Umbilical cord (tissue), 2 donors: Measurements from ENCODE around the gene MFSD1. TPM values are rescaled to one million over a fixed set of nuclear protein-coding genes. Genes with fewer than 3 reads are reported as not detected.
"Not testable (repeated sequence)": the region's sequence is repeated elsewhere in the genome, so short reads cannot be mapped to it uniquely, and the experiment has no call there.

ENCODE experiments used
- DNase-seq: peaks from one replicate; pipeline ENCODE4 v3.0.0-alpha.2; 2015; ENCODE audit warnings: low spot score
- total RNA-seq: library from RNA; depleted of rRNA; stranded (reverse); fragments of >200 nt; gene quantifications from one replicate; pipeline ENCODE4 v1.2.3, GENCODE V29; 2014; ENCODE audit warnings: low replicate concordance; ENCODE audit not compliant: insufficient read depth

The MFSD1 gene
- total RNA-seq, 1 donor from 2014 or later, result 55.6 TPM

DNA sequence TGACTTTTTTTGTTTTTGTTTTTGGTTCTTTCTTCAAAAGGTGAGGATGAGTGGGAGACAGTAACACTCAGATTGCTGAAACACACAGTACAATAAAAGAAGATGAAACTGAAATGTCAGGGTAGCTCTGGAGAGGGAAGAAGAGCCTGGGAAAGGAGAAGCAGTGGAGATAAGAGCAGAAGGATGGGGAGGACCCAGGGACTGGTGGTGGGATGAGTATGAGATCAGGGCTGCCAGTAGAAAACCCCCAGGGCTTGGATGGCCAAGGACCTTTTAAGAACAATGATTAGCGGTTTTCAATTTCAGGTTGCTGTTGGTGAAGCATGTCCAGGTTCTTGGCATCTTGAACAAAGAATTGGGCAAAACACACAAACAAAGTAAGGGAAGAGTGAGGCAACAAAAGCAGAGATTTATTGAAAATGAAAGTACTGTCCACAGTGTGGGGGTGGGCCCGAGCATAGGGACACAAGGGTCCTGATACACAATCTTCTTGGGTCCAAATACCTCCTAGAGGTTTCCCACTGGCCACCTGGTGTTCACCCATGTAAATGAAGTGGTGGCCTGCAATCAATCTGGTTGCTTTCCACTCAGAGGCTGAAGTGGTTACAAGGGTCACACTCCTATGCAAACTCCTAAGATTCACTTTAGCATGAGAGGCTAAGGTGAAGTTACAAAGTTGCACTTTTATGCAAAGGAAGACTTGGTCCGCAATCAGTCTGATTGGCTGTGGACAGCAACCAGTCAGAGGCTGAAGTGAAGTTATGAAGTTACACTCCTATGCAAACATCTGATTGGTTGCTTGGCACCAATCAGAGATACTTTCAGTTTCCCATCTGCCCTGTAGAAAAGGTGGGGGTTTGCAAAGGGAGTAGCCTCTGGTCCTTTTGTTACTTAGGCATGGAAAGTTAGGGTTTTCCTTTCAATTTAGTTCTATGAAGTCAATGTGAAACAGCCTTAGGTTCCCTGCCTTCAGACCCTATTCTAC lies 26.1 kb upstream of the MFSD1 start:
- no peak for DNase-seq

DNA sequence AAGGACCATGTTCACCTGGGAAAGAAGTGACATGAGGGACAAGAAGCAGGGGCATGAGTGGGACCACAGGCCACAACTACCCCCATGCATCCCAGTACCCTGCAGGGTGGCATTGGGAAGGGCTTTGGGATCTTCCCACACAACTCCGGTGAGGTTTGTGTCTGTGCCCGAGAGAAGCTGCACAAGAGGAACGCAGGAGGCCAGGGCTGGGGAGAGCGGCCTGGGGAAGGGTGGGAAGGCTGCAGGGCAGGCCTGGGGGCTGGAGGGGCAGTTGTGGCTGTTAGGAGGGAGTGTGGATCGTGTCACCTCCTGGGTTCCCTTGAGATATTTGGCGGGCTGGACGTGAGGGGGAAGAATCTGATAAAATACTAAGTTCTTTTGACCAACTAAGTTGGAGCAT lies 25.3 kb upstream of the MFSD1 start:
- DNase-seq, result no peak

DNA sequence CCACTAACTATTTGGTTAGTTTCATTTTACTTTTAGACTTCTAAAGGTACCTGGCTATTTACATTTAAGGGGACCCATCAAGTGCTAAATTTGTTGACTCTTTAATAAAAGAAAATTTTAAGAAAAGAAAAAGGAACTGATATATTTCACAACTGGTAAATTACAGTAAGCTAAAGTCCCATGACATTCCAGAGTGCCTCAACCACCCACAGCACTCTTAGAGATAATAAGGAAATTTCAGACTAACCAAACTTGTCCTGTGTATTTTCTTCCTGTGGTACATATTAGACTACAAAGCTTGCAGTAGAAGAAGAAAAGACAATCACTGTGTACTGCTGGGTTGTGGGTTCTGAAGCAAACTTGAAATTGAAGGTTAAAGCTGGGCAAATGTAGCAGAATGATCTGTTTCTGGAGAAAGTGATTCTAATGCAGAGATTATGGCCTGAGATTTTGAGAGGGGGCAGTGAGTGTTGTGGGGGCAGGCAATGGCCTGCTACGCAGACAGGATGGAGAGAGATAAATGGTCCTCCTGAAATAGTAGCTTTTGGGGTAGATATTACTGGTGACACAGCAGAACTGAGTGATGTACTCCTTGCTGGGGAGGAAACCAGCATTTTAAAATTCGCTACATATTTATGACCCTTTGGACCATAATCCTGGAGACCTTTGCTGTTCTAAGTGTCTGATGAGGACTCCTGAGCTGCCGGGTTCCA lies 24.5 kb upstream of the MFSD1 start:
- DNase-seq, result no peak

DNA sequence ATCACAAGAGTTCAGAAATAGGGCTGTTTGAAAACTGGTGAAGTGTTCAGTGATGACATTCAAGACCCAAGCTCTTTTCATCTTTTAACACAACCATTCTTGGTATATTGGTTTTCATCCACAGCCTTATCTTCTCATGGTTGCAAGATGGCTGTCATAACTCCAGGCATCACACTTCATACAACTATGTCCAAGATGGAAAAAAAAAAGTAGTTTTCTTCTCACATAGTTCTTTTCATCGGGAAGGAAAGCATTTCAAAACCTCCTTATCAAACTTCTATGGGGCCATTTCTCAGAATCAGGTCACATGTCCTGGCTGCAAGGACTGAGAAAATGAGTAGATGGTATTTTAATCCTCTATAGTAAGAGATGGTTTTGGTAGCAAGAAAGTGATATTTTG lies 21.1 kb upstream of the MFSD1 start:
- no peak for DNase-seq

DNA sequence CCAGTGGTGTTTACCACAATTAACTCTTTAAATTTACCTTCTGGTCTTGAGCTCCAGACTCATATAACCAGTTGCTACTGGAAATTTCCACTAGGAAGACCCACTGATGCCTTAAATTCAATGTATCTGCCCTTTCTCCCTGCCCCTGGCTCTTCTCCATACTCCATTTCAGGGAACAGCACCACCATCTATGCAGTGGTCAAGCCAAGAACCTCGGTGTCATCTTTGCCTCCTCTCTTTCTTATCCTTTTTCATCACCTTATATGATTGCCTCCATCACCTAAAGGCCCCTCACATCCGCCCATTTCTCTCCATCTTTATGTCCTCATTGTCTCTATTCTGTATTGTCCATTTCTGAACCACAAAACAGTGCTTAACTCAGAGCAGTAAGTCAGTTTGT lies 20.7 kb upstream of the MFSD1 start:
- no peak for DNase-seq

DNA sequence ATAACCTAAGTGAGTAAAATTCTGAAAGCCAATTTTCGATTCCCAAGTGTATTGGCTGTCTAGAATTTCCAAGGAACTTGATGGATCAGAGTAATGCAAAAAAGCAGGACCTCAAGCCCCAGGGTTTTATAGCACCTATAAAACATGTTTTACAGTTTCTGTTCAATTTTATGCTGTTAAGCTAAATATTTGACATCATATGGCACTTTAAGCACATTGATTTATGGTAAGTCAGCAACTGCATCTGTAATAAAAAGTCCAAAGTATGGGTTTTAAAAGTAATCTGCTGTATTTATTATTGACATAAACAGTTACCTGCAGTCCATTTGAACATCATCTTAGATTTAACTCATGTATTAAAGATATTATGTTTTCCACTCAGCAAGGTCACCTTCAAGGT lies 20.0 kb upstream of the MFSD1 start:
- no peak for DNase-seq

DNA sequence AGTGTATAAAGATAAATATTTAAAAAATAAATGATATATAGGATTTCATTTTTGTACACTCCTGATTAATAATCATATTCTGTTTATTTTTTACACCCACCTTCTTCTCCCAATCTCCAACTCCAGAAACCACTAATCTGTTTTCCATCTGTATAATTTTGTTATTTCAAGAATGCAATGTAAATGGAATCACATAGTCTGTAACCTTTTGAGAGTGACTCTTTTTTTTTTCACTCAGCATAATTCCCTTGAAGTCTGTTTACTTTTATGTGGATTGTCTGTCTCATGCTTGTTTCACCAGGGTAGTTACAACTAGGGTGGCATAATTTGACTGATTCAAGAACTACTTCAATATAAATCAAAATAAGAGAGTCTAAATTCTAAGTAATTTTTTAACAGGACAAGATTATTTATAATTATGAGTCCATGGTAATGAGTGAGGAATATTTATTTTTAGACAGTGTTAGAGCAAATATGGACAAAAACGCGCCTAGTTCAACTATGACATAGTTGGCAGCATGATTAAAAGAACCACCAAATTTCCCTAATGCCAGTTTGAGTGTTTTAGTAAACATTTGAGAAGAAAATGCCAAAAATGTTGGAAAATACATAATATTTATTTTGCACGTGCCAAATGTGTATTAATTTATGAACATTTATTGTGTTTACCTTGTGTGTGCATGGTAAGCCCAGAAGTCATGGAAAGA lies 19.4 kb upstream of the MFSD1 start:
- no peak for DNase-seq

DNA sequence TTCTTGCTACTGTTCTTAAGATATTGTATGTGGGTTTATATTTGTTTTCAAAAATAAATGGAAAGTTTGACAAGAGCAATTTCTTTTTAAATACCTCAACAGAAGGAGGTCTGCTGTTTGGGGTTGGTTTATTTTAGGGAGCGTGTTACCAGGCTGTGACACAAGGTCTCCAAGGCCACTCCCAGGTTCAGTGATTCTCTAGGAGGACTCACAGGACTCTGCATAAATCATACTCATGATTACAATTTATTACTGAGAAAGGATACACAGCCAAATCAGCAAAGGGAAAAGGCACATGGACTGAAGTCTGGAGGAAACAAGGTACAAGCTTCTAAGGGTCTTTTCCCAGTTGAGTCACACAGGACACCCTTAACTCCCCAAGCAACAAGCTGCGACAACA lies 18.8 kb upstream of the MFSD1 start:
- no peak for DNase-seq

DNA sequence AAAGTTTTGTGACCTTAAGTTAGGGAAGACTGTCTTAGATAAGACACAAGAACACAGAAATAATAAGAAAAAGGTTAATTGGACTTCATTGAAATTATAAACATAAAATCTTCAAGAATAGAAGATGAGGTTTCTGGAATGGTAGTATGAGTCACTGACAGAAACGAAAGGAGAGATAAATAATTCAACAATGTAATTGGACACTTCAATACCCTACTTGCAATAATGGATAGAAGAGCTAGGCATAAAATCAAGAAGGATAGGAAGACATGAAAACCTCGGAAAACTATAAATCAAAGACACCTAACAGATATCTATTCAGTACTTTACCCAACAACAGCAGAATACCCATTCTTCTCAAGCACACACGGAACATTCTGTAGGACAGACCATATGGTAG lies 15.9 kb upstream of the MFSD1 start:
- no peak for DNase-seq

DNA sequence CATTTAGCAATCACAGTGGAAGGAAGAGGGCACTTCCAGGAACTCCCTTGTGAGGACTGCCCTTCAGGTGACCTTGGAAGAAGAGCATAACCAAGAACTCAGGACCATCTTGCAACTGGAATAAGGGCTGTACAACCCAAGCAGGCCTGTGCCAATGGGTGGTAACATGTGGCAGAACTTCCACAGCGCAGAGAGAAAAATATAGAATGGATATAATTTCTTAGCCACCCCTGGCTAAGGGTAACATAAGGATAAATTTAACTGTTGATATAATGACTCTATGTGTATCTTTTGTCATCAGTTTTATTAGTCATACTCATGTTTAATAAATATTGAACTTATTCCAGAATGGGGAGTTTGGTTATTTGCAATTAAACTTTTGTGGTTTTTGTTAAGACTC lies 13.4 kb upstream of the MFSD1 start:
- no peak for DNase-seq

DNA sequence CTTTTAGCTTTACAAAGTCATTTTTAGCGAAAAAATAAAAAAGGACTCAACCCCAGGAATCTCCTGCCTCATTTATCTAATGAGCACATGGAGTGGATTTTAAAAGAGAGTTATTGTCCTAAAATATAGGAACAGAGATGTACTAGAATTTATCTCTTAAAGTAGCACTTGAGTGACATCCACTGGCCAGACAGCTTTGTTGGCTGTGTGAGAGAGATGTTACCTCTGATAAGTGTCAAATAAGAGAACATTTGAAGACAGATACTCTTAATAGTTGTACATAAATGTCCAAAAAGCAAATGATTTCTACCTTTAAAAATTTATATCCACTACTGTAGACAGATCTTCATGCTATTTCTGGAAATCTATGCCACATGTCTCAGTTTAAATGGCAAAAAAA lies 12.3 kb upstream of the MFSD1 start:
- no peak for DNase-seq

DNA sequence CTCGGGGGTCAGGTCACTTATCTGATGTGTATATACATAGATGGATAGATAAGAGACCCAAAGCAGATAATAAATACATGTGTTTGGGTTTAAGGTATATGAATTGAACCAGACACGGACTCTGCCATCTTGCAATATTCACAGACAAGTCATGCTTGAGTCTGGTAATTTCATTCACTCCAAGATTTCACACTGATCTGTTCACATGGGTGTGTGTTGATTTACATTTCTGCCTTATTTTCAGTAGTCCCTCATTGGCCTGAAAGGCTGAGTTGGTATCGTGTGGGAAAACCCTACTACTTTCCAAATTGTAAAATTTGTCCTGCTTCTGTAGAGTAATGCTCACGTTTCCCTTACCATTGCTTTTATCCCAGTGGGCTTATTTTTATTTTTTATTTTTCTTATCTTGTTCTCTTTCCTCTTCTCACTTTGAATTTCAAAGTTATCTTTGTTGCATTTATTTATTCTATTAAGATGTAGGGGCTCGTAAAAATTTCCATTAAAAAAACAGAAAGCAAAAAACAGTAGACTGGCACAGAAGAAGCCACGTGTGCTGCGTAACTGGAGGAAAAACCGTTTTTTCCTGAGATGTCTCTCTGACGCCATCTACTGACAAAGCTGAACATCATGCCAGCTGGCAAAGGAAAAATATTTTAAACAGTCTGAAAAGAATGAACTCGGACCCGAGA lies 10.8 kb upstream of the MFSD1 start:
- DNase-seq, result peak; percentile 80

DNA sequence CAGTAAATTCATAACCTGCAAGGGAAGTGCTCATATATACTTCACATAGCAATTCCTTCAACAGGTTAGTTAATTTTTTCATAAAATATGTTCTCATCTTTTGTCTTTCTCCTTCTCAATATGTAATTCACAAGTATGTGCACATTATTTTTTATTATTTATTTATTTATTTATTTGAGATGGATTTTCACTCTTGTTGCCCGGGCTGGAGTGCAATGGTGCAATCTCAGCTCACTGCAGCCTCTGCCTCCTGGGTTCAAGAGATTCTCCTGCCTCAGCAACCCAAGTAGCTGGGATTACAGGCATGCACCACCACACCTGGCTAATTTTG lies 10.3 kb upstream of the MFSD1 start:
- DNase-seq, result not testable (repeated sequence)

DNA sequence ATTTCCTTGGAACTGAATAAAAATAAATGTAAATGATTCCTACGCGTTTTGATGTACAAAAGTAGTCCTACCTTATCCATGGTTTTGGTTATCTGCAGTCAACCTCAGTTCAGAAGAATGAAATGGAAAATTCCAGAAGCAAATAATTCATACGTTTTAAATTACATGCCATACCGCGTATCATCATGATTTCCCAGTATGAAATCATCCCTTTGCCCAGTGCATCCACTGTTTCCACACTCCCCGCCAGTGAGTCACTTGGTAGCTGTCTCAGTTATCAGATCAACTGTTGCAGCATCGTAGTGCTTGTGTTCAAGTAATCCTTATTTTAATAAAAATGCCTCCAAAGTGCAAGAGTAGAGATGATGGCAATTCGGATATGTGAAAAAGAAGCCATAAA lies 9.1 kb upstream of the MFSD1 start:
- no peak for DNase-seq

DNA sequence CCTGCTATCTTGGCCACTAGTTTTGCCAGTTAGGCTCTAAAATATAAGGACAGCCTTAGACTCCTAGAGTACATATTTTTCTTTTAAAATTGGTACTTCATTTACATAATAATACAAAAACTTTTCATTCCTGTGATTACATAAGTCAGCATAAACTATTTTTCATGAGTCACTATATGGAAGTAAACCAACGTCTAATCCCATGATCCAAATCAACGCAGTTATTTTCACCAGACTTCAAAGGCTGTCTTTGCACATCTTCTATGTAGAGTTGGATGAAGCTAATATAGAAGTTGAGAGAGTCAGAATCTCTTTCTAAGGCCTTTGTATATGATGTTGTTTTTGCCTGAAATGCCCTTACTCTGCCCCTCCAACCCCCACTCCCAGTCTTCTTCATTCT lies 7.6 kb upstream of the MFSD1 start:
- DNase-seq, result no peak

DNA sequence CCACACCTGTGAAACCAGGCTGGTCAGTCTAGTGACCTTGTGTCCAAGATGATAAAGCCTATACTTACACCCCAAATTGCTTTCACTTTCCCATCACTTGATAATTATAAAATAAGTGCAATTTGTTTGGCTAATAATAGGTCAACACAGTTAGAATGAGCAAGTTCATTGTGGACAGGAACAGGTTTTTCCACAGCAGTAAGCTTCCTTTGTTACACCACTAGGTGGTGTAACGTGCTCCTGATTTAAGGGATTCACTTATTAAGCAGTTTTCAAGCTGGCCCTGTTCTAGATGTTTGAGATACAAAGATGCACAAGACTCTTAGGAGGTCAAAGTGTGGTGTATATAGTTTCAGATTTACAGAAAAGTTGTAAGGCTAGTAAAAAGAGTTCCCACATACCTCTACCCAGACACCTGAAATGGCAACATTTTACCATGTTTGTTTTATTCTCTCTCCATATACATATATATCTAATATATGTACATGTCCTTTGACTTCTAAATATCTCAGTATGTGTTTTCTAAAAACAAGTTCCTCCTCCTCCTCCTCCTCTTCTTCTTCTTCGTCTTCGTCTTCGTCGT lies 6.8 kb upstream of the MFSD1 start:
- DNase-seq, result no peak

DNA sequence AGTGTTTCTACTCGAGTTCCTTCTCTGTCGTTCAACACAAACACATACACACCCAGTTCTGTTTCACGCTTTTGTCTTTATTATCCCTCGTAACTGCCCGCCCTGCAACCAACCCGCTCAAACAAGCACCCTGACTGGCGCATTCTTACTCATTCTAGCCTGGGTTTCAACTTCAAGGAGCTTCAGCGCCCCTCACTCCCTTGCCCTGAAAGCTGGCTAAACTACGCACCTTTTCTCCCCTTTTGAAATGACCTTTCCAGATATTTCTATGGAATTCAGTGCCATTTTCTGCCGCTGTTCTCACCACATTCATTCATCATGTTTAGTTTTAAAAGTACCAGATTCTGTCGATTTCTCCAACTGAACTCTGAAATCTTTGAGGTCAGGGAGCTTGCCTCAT lies 653 bp upstream of the MFSD1 start:
- DNase-seq, result peak; percentile 35

DNA sequence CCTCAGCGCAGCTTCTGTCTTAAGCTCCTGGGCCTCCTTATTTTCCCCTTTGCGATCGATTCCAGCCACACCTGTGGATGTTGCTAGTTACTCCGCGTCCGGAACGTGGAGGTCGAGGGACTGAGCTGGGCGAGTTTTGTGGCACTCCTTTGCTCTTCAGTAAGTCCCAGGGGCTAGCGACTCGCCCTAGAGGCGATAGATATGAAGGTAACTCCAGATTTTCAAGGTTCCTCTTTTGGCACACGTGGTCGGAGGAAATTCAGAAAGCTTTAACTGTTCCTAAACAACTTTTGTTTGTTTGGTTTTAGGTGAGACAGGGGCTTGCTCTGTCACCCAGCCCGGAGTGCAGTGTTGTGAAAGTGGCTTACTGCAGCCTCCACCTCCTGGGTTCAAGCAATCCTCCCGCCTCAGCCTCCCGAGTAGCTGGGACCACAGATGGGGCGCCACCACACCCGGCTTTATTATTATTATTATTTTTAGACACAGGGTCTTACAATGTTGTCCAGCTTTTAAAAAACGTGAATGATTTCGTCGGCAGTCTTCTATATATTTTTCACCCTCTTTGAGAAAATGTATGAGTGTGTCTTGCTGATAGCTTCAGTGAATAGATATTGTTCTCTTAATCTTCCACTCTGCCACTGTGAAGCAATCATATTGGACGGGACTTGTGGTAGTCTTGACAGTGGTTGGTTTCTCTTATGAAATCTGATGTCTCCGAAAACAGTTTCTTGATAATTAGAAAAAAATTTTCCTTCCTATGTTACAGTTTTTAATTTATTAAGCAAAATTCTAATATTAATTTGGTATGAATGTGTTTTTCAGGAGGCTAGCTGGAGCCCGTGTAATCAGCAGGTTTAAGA lies 785 bp downstream of the MFSD1 start:
- DNase-seq, result no peak

DNA sequence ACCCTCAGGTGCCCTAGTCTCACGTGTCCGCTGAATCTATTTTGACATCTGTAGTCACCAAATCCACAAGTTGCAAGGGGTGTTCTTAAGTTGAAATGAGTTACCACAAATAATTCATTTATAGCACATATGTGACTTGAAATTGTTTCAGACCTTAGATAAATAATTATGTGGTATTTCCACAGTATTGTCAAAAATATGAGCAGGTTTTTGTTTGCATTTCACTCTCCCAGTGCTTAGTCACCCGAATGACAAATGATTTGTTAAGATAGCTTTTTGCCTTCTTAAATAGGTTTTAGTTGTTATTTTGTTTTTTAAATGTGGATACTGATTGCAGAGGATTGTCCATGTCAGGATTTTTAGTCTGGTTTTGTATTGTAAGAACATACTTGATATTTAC lies 2.6 kb downstream of the MFSD1 start:
- no peak for DNase-seq

DNA sequence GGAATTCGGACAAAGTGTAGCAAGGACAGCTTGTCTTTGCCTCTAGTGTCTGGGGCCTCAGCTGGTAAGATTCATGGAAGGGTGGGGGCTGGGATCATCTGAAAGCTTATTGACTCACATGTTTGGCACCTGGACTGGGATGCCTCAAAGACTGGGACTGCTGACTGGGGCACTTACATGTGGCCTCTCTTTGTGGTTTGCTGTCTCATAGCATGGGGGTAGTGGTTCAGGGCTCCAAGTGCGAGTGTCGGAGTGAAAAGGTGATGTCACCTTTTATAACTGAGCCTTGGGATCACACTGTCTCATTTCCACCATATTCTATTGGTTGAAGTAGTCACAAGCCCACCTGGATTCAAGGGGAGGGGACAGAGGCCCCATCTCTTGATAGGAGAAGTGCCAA lies 6.8 kb downstream of the MFSD1 start:
- no peak for DNase-seq

DNA sequence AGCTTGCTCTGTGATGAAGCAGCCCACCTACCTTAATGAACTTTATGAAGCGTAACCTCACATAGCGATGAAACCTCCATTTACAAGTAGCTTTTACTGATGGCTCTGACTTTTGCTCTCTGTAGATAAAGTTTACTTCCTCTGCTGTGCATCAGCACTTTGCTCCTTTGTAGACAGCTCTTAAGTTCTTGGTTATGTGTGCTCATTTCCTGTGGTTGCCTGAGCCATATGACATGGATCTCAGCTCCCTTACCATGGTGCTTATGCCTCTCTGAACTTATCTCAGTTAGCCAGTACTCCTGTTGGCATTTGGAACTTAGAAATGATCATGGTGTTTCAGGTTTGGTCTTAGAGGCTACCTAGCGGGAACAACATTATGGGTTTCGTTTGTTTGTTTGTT lies 7.8 kb downstream of the MFSD1 start:
- no peak for DNase-seq
